Measurements from ENCODE around the gene AKT1. TPM values are rescaled to one million over a fixed set of nuclear protein-coding genes. Genes with fewer than 3 reads are reported as not detected.

The AKT1 gene
- total and polyA plus RNA-seq, 2 experiments from 2014 or later, result 19.2 to 78.7 TPM

DNA sequence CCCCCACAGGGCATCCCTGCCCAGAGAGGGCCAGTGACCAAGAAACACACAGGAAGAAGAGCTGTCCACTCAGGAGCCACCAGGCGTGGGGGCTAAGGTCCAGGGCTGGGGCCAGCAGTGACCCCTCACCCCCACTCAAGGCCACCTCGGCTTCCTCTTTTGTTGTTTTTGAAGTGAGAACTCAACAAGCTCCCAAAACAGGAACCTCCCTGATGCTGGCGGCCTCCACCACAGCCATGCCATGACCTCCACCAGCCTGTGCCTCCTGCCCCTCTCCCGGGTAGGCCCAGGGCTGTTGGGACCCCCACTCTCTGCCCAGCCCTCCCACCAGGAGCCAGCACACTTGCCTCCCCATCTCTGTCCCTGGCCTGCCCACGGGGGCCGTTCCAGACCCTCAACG is 7.8 kb downstream of the AKT1 start:
- no peak for DNase-seq (ENCODE audit: low spot score)
- Histone ChIP-seq H3K36me3 (ENCODE audit: insufficient read depth) (no peaks in the 10 kb centered on the region), H3K4me1 (ENCODE audit: insufficient read depth) (no peaks in the 10 kb centered on the region), H3K27ac (ENCODE audit: low read depth) (no peak overlapping the region), H3K9me2 (ENCODE audit: insufficient read depth) (no peaks in the 10 kb centered on the region), H4K20me1 (replicated peaks; ENCODE audit: insufficient read depth) (no peaks in the 10 kb centered on the region; the same call in 1 of the 2 replicates), H3K4me3 (no peak overlapping the region), H3K79me2 (replicated peaks; ENCODE audit: insufficient read depth) (peaks cover 5% of the 10 kb centered on the region; the same call in 1 of the 2 replicates), H3K4me2 (no peak overlapping the region), H2AFZ (no peak overlapping the region), H3F3A (replicated peaks; ENCODE audit: low read depth) (no peaks in the 10 kb centered on the region), H3K27me3 (ENCODE audit: insufficient read depth) (no peaks in the 10 kb centered on the region)
- H3K36me3 Mint-ChIP-seq (ENCODE audit: low read depth), result peaks cover 3% of the 10 kb centered on the region; the same call in 2 of the 3 replicates
- no peaks in the 10 kb centered on the region for H3K9me3 Mint-ChIP-seq
- no peak overlapping the region for H3K4me3 Mint-ChIP-seq
- no peaks in the 10 kb centered on the region for H3K4me1 Mint-ChIP-seq
- TF ChIP-seq POLR2AphosphoS5 (IDR thresholded peaks at IDR 0.05; ENCODE audit: low read depth) (no peak), STAT1 (IDR thresholded peaks at IDR 0.05; ENCODE audit: unreplicated experiment) (no peak), EZH2phosphoT487 (IDR thresholded peaks at IDR 0.05; ENCODE audit: unreplicated experiment) (no peak), CREB1 (CRISPR knock-in tag; IDR thresholded peaks at IDR 0.05; ENCODE audit: low read depth) (no peak), NANOG (IDR thresholded peaks at IDR 0.05; ENCODE audit: borderline replicate concordance) (no peak), EZH2 (IDR thresholded peaks at IDR 0.05; ENCODE audit: low read depth, unreplicated experiment) (no peak), JUNB (IDR thresholded peaks at IDR 0.05; ENCODE audit: unreplicated experiment) (no peak), ZNF331 (CRISPR knock-in tag; IDR thresholded peaks at IDR 0.05; ENCODE audit: low read depth) (no peak), ZNF114 (CRISPR knock-in tag; IDR thresholded peaks at IDR 0.05) (no peak)
- TF ChIP-seq, protein P1, sequence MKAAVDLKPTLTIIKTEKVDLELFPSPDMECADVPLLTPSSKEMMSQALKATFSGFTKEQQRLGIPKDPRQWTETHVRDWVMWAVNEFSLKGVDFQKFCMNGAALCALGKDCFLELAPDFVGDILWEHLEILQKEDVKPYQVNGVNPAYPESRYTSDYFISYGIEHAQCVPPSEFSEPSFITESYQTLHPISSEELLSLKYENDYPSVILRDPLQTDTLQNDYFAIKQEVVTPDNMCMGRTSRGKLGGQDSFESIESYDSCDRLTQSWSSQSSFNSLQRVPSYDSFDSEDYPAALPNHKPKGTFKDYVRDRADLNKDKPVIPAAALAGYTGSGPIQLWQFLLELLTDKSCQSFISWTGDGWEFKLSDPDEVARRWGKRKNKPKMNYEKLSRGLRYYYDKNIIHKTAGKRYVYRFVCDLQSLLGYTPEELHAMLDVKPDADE (IDR thresholded peaks at IDR 0.05), result no peak
- TF ChIP-seq, protein P2, sequence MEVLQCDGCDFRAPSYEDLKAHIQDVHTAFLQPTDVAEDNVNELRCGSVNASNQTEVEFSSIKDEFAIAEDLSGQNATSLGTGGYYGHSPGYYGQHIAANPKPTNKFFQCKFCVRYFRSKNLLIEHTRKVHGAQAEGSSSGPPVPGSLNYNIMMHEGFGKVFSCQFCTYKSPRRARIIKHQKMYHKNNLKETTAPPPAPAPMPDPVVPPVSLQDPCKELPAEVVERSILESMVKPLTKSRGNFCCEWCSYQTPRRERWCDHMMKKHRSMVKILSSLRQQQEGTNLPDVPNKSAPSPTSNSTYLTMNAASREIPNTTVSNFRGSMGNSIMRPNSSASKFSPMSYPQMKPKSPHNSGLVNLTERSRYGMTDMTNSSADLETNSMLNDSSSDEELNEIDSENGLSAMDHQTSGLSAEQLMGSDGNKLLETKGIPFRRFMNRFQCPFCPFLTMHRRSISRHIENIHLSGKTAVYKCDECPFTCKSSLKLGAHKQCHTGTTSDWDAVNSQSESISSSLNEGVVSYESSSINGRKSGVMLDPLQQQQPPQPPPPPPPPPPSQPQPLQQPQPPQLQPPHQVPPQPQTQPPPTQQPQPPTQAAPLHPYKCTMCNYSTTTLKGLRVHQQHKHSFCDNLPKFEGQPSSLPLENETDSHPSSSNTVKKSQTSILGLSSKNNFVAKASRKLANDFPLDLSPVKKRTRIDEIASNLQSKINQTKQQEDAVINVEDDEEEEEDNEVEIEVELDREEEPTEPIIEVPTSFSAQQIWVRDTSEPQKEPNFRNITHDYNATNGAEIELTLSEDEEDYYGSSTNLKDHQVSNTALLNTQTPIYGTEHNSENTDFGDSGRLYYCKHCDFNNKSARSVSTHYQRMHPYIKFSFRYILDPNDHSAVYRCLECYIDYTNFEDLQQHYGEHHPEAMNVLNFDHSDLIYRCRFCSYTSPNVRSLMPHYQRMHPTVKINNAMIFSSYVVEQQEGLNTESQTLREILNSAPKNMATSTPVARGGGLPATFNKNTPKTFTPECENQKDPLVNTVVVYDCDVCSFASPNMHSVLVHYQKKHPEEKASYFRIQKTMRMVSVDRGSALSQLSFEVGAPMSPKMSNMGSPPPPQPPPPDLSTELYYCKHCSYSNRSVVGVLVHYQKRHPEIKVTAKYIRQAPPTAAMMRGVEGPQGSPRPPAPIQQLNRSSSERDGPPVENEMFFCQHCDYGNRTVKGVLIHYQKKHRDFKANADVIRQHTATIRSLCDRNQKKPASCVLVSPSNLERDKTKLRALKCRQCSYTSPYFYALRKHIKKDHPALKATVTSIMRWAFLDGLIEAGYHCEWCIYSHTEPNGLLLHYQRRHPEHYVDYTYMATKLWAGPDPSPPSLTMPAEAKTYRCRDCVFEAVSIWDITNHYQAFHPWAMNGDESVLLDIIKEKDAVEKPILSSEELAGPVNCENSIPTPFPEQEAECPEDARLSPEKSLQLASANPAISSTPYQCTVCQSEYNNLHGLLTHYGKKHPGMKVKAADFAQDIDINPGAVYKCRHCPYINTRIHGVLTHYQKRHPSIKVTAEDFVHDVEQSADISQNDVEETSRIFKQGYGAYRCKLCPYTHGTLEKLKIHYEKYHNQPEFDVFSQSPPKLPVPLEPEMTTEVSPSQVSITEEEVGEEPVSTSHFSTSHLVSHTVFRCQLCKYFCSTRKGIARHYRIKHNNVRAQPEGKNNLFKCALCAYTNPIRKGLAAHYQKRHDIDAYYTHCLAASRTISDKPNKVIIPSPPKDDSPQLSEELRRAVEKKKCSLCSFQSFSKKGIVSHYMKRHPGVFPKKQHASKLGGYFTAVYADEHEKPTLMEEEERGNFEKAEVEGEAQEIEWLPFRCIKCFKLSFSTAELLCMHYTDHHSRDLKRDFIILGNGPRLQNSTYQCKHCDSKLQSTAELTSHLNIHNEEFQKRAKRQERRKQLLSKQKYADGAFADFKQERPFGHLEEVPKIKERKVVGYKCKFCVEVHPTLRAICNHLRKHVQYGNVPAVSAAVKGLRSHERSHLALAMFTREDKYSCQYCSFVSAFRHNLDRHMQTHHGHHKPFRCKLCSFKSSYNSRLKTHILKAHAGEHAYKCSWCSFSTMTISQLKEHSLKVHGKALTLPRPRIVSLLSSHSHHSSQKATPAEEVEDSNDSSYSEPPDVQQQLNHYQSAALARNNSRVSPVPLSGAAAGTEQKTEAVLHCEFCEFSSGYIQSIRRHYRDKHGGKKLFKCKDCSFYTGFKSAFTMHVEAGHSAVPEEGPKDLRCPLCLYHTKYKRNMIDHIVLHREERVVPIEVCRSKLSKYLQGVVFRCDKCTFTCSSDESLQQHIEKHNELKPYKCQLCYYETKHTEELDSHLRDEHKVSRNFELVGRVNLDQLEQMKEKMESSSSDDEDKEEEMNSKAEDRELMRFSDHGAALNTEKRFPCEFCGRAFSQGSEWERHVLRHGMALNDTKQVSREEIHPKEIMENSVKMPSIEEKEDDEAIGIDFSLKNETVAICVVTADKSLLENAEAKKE (CRISPR knock-in tag; IDR thresholded peaks at IDR 0.05), result no peak
- TF ChIP-seq, protein P3, sequence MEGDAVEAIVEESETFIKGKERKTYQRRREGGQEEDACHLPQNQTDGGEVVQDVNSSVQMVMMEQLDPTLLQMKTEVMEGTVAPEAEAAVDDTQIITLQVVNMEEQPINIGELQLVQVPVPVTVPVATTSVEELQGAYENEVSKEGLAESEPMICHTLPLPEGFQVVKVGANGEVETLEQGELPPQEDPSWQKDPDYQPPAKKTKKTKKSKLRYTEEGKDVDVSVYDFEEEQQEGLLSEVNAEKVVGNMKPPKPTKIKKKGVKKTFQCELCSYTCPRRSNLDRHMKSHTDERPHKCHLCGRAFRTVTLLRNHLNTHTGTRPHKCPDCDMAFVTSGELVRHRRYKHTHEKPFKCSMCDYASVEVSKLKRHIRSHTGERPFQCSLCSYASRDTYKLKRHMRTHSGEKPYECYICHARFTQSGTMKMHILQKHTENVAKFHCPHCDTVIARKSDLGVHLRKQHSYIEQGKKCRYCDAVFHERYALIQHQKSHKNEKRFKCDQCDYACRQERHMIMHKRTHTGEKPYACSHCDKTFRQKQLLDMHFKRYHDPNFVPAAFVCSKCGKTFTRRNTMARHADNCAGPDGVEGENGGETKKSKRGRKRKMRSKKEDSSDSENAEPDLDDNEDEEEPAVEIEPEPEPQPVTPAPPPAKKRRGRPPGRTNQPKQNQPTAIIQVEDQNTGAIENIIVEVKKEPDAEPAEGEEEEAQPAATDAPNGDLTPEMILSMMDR (conservative IDR thresholded peaks at IDR 0.05; ENCODE audit: low read depth in 2 of 2), result no peak
- TF ChIP-seq, protein P4, sequence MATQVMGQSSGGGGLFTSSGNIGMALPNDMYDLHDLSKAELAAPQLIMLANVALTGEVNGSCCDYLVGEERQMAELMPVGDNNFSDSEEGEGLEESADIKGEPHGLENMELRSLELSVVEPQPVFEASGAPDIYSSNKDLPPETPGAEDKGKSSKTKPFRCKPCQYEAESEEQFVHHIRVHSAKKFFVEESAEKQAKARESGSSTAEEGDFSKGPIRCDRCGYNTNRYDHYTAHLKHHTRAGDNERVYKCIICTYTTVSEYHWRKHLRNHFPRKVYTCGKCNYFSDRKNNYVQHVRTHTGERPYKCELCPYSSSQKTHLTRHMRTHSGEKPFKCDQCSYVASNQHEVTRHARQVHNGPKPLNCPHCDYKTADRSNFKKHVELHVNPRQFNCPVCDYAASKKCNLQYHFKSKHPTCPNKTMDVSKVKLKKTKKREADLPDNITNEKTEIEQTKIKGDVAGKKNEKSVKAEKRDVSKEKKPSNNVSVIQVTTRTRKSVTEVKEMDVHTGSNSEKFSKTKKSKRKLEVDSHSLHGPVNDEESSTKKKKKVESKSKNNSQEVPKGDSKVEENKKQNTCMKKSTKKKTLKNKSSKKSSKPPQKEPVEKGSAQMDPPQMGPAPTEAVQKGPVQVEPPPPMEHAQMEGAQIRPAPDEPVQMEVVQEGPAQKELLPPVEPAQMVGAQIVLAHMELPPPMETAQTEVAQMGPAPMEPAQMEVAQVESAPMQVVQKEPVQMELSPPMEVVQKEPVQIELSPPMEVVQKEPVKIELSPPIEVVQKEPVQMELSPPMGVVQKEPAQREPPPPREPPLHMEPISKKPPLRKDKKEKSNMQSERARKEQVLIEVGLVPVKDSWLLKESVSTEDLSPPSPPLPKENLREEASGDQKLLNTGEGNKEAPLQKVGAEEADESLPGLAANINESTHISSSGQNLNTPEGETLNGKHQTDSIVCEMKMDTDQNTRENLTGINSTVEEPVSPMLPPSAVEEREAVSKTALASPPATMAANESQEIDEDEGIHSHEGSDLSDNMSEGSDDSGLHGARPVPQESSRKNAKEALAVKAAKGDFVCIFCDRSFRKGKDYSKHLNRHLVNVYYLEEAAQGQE (IDR thresholded peaks at IDR 0.05; ENCODE audit: unreplicated experiment), result no peak
- H3K27me3 Mint-ChIP-seq (ENCODE audit: insufficient read depth, low read depth, poor library complexity), result peaks cover 9% of the 10 kb centered on the region
- H3K27ac Mint-ChIP-seq, result no peak overlapping the region
- no peak for ATAC-seq

Data from GM23338 (cell line).